HepG2 (cell line): ENCODE data around the gene RAC3. TPM values are rescaled to one million over a fixed set of nuclear protein-coding genes. Genes with fewer than 3 reads are reported as not detected.

Source experiments
- BRD4 ChIP-seq: sonication (generic); formaldehyde crosslinking; IDR thresholded peaks from 2 replicates; pipeline ENCODE4 v1.4.0; 2020; ENCODE audit warnings: missing genetic modification reagents
- DZIP1 ChIP-seq: sonication (generic); formaldehyde crosslinking; IDR thresholded peaks from 2 replicates; pipeline ENCODE4 v1.5.0; 2020; ENCODE audit warnings: mild to moderate bottlenecking, missing genetic modification reagents
- MLX ChIP-seq: IDR thresholded peaks from 2 replicates; pipeline ENCODE4 v1.6.1; 2016
- NKX3-1 ChIP-seq: sonication (generic); formaldehyde crosslinking; IDR thresholded peaks from 2 replicates; pipeline ENCODE4 v1.5.0; 2020; ENCODE audit warnings: missing genetic modification reagents
- POGZ ChIP-seq: sonication (generic); formaldehyde crosslinking; IDR thresholded peaks from 2 replicates; pipeline ENCODE4 v1.4.0; 2020; ENCODE audit warnings: mild to moderate bottlenecking, missing genetic modification reagents
- SP1 ChIP-seq, 2 experiments: fragments of 450-650 bp in 1 of 2; sonication (generic) in 1 of 2; formaldehyde crosslinking in 1 of 2; IDR thresholded peaks; 2 replicates each; pipeline versions ENCODE4 v1.4.0 to v1.6.1; 2016 to 2020; ENCODE audit warnings: missing genetic modification reagents in 1 of 2
- STAT5B ChIP-seq: sonication (generic); formaldehyde crosslinking; IDR thresholded peaks from 2 replicates; pipeline ENCODE4 v1.4.0; 2020; ENCODE audit warnings: missing genetic modification reagents
- TBX3 ChIP-seq: fragments of 450-650 bp; IDR thresholded peaks from 2 replicates; pipeline ENCODE4 v1.6.1; 2017; ENCODE audit warnings: antibody characterized with exemption, mild to moderate bottlenecking, inconsistent platforms, borderline replicate concordance
- TFDP1 ChIP-seq: IDR thresholded peaks from 2 replicates; pipeline ENCODE4 v1.6.1; 2016; ENCODE audit warnings: missing compliant biosample characterization, missing genetic modification reagents, borderline replicate concordance
- ZBTB33 ChIP-seq: sonication (generic); formaldehyde crosslinking; IDR thresholded peaks from 2 replicates; pipeline ENCODE4 v1.4.0; 2020; ENCODE audit warnings: missing genetic modification reagents
- ZBTB49 ChIP-seq: sonication (generic); formaldehyde crosslinking; IDR thresholded peaks from 2 replicates; pipeline ENCODE4 v1.4.0; 2020; ENCODE audit warnings: missing genetic modification reagents, borderline replicate concordance
- ZFP91 ChIP-seq: sonication (generic); formaldehyde crosslinking; IDR thresholded peaks from 2 replicates; pipeline ENCODE4 v1.9.0; 2022; ENCODE audit warnings: missing genetic modification reagents, mild to moderate bottlenecking, borderline replicate concordance
- ZFX ChIP-seq: sonication (generic); formaldehyde crosslinking; IDR thresholded peaks from 2 replicates; pipeline ENCODE4 v1.4.0; 2020; ENCODE audit warnings: mild to moderate bottlenecking, low read depth, missing genetic modification reagents, moderate library complexity
- ZNF274 ChIP-seq: sonication (generic); formaldehyde crosslinking; IDR thresholded peaks from 2 replicates; pipeline ENCODE4 v1.5.1; 2020; ENCODE audit warnings: mild to moderate bottlenecking, missing genetic modification reagents
- ZNF296 ChIP-seq: sonication (generic); formaldehyde crosslinking; conservative IDR thresholded peaks from 2 replicates; pipeline ENCODE4 v1.5.0; 2020; ENCODE audit warnings: mild to moderate bottlenecking, missing genetic modification reagents
- ZNF713 ChIP-seq: sonication (generic); formaldehyde crosslinking; IDR thresholded peaks from 2 replicates; pipeline ENCODE4 v1.4.0; 2020; ENCODE audit warnings: mild to moderate bottlenecking, missing genetic modification reagents
- polyA plus RNA-seq, 8 experiments: library from polyadenylated mRNA; depleted of rRNA in 3 of 8; stranded (reverse) in 7 of 8; unstranded in 1 of 8; fragments of >200 nt; fragmentation: Illumina TruSeq in 4 of 8; extraction: Trizol in 4 of 8; gene quantifications; 2 replicates each; pipeline versions ENCODE4 v1.2.1 to v1.2.3, GENCODE V29; 2011 to 2016; ENCODE audit warnings: low read depth in 4 of 8, missing spikeins in 1 of 8, mixed read lengths in 1 of 8; ENCODE audit not compliant: insufficient read depth in 1 of 8
- total RNA-seq, 5 experiments: library from RNA; depleted of rRNA; stranded (reverse); fragments of >200 nt; fragmentation: Illumina TruSeq; extraction: Trizol; gene quantifications; 2 replicates each; pipeline ENCODE4 v1.2.3, GENCODE V29; 2016; ENCODE audit warnings: low read depth in 1 of 5

The RAC3 gene
- total and polyA plus RNA-seq, 2 of the 13 experiments (the other 11 are each of a cell fraction or from before 2014, with no cell fraction given) = 10.5 to 21.3 TPM

GRCh38 chr17:81999976-82000802 lies 31.3 kb upstream of the RAC3 start (continued):
- TF ChIP-seq DZIP1 (CRISPR knock-in tag) (peak; percentile 65), BRD4 (peak; percentile 93), POGZ (CRISPR knock-in tag) (peak; percentile 58; the same call in 1 of the 2 replicates), STAT5B (CRISPR knock-in tag) (peak; percentile 78; the same call in 1 of the 2 replicates), MLX (CRISPR knock-in tag) (peak; percentile 75), SP1 (IDR thresholded peaks at IDR 0.05) (no peak), SP1 (CRISPR knock-in tag; IDR thresholded peaks at IDR 0.05) (peak; percentile 62; the same call in 1 of the 2 replicates), ZBTB49 (no peak), ZNF296 (peak; percentile 86), TBX3 (peak; percentile 54), ZBTB33 (peak; percentile 70), TFDP1 (CRISPR knock-in tag) (peak; percentile 69), ZNF274 (CRISPR knock-in tag) (peak; percentile 74; the same call in 1 of the 2 replicates), ZFP91 (CRISPR knock-in tag) (peak; percentile 72; the same call in 1 of the 2 replicates), ZFX (CRISPR knock-in tag) (peak; percentile 72), ZNF713 (CRISPR knock-in tag) (no peak), NKX3-1 (CRISPR knock-in tag) (no peak; the same call in 1 of the 2 replicates)
